HepG2 (cell line): ENCODE data around the gene DCAF15. TPM values are rescaled to one million over a fixed set of nuclear protein-coding genes. Genes with fewer than 3 reads are reported as not detected.
A peak's percentile ranks its signal among the peaks of the same experiment; 100 is the strongest.

Experiments used
- ATAC-seq: fragments of 200-7000 bp; cut with Tn5 transposase; 3 replicates; pipeline ENCODE4 v1.9.1; 2020; ENCODE audit warnings: mild to moderate bottlenecking, moderate library complexity
- BruUV-seq: library from RNA; stranded (reverse); fragments of 400-500 nt; replicated peaks from 2 replicates; lab custom pipeline; 2021; lab: Mats Ljungman, UMichigan
- CTCF ChIA-PET: fragments of 300-600 bp; formaldehyde crosslinking; extraction: SDS; loops from one replicate; lab custom pipeline; 2021; ENCODE audit warnings: low total read pairs, inconsistent platforms, low intra/inter-chr PET ratio; lab: Yijun Ruan, JAX
- POLR2A ChIA-PET: fragments of 350-600 bp; sonication (Branson Sonifier 250); formaldehyde crosslinking; loops from one replicate; lab custom pipeline; 2020; ENCODE audit warnings: antibody characterized with exemption, inconsistent platforms; lab: Yijun Ruan, JAX
- DNase-seq: peaks from one replicate; pipeline ENCODE4 v3.0.0-alpha.2; 2015; ENCODE audit warnings: low spot score
- FAIRE-seq: peaks from 3 replicates; lab custom pipeline; 2011; peaks lifted over from hg19 to GRCh38; lab: Jason Lieb, UNC
- H2AFZ ChIP-seq: one replicate; pipeline ENCODE4 v1.6.1; 2011; ENCODE audit warnings: low read length, inconsistent platforms
- H3K27ac ChIP-seq: fragments of 300-600 bp; 3 replicates; pipeline ENCODE4 v1.8.0; 2011; ENCODE audit warnings: mixed run types, mild to moderate bottlenecking, mixed read lengths, low read length, inconsistent platforms; ENCODE audit not compliant: insufficient read depth; ENCODE audit errors: extremely low read length
- H3K27me3 ChIP-seq, 2 experiments: fragments of 200-600 bp in 1 of 2; 2 replicates in 1 of 2; 3 replicates in 1 of 2; pipeline versions ENCODE4 v1.6.0 to v1.8.0; 2011; ENCODE audit warnings: low read length in 2 of 2, mild to moderate bottlenecking in 2 of 2, moderate library complexity in 2 of 2, inconsistent platforms in 1 of 2; ENCODE audit not compliant: insufficient read depth in 2 of 2, control insufficient read depth in 1 of 2
- H3K36me3 ChIP-seq, 2 experiments: fragments of 200-600 bp in 1 of 2; replicated peaks in 1 of 2; 2 replicates in 1 of 2; 3 replicates in 1 of 2; pipeline versions ENCODE4 v1.5.1 to v1.8.0; 2011; ENCODE audit warnings: low read length in 2 of 2, inconsistent platforms in 1 of 2; ENCODE audit not compliant: insufficient read depth in 2 of 2, control insufficient read depth in 1 of 2
- H3K4me1 ChIP-seq: 2 replicates; pipeline ENCODE4 v1.5.1; 2012; ENCODE audit warnings: low read length, inconsistent platforms; ENCODE audit not compliant: insufficient read depth
- H3K4me2 ChIP-seq: 2 replicates; pipeline ENCODE4 v1.6.0; 2011; ENCODE audit warnings: low read depth, low read length, inconsistent platforms
- H3K4me3 ChIP-seq, 3 experiments: fragments of 200-600 bp in 1 of 3; sonication (generic), shearing (Covaris generic) in 1 of 3; replicated peaks in 1 of 3; 2 replicates each; pipeline ENCODE4 v1.5.1; 2011 to 2016; ENCODE audit warnings: low read length in 3 of 3, inconsistent platforms in 2 of 3, low read depth in 2 of 3, mild to moderate bottlenecking in 2 of 3, control low read depth in 1 of 3, mixed read lengths in 1 of 3; ENCODE audit not compliant: insufficient read depth in 1 of 3
- H3K79me2 ChIP-seq: one replicate; pipeline ENCODE4 v1.6.1; 2011; ENCODE audit warnings: low read length, inconsistent platforms; ENCODE audit not compliant: insufficient read depth
- H3K9ac ChIP-seq: 2 replicates; pipeline ENCODE4 v1.6.0; 2011; ENCODE audit warnings: mild to moderate bottlenecking, low read depth, low read length, inconsistent platforms; ENCODE audit not compliant: insufficient read depth
- H3K9me3 ChIP-seq: 2 replicates; pipeline ENCODE4 v1.5.1; 2012; ENCODE audit warnings: mild to moderate bottlenecking, low read length
- H4K20me1 ChIP-seq: 2 replicates; pipeline ENCODE4 v1.6.0; 2011; ENCODE audit warnings: inconsistent platforms, mild to moderate bottlenecking, low read length, moderate library complexity; ENCODE audit not compliant: insufficient read depth
- EEA1 ChIP-seq: sonication (generic); formaldehyde crosslinking; IDR thresholded peaks from 2 replicates; pipeline ENCODE4 v1.5.1; 2020; ENCODE audit warnings: mild to moderate bottlenecking, missing genetic modification reagents, borderline replicate concordance
- ZNF121 ChIP-seq: sonication (generic); formaldehyde crosslinking; IDR thresholded peaks from 2 replicates; pipeline ENCODE4 v1.5.0; 2020; ENCODE audit warnings: mild to moderate bottlenecking, missing genetic modification reagents
- ZNF33B ChIP-seq: sonication (generic); formaldehyde crosslinking; IDR thresholded peaks from 2 replicates; pipeline ENCODE4 v1.5.1; 2020; ENCODE audit warnings: mild to moderate bottlenecking, missing genetic modification reagents
- ZNF460 ChIP-seq: sonication (generic); formaldehyde crosslinking; IDR thresholded peaks from 2 replicates; pipeline ENCODE4 v1.5.1; 2020; ENCODE audit warnings: missing genetic modification reagents, mild to moderate bottlenecking, borderline replicate concordance
- WGBS: methylation state at CpG from one replicate; pipeline ENCODE4 v1.1.6; 2017; ENCODE audit warnings: low lambda C conversion rate; 5-methylcytosine and 5-hydroxymethylcytosine counted together
- in situ Hi-C: cut with HindIII; loops from 2 replicates; pipeline ENCODE4 v1.10.0; 2017; ENCODE audit warnings: low pct_unique_long_range_greater_than_20kb; ENCODE audit not compliant: extremely low pct_ligation_motif_present
- intact Hi-C: fragments of 100-400 bp; cut with micrococcal nuclease; formaldehyde crosslinking; loops from one replicate; pipeline ENCODE4 v1.10.0; 2022; ENCODE audit not compliant: unreplicated experiment
- polyA plus RNA-seq, 8 experiments: library from polyadenylated mRNA; depleted of rRNA in 3 of 8; stranded (reverse) in 7 of 8; unstranded in 1 of 8; fragments of >200 nt; fragmentation: Illumina TruSeq in 4 of 8; extraction: Trizol in 4 of 8; gene quantifications; 2 replicates each; pipeline versions ENCODE4 v1.2.1 to v1.2.3, GENCODE V29; 2011 to 2016; ENCODE audit warnings: low read depth in 4 of 8, missing spikeins in 1 of 8, mixed read lengths in 1 of 8; ENCODE audit not compliant: insufficient read depth in 1 of 8
- total RNA-seq, 5 experiments: library from RNA; depleted of rRNA; stranded (reverse); fragments of >200 nt; fragmentation: Illumina TruSeq; extraction: Trizol; gene quantifications; 2 replicates each; pipeline ENCODE4 v1.2.3, GENCODE V29; 2016; ENCODE audit warnings: low read depth in 1 of 5

Gene DCAF15
- total and polyA plus RNA-seq, 2 of the 13 experiments (the other 11 are each of a cell fraction or from before 2014, with no cell fraction given) = 13.6 to 14.0 TPM

DNA sequence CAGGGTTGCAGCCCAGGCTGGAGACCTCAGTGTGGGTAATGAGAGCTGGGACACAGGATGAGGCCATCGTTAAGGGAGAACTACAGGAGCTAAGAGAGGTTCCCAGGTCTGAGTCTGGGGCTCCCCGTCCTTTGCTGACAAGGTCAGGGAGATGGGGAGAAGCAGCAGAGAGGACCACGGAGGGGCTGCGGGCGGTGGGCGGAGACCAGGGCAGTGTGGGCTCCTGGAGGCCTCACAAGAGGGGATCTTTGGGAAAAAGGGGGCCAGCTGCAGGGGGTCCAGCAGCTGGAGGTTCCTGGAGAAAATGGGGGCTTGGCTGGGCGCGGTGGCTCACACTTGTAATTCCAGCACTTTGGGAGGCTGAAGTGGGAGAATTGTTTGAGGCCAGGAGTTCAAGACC is 37.8 kb downstream of the DCAF15 start:
- 95% methylated on average over 8 of the region's 8 CpGs for WGBS
- ATAC-seq = no peak
- Histone ChIP-seq H4K20me1 (no peaks in the 10 kb centered on the region), H3K36me3 (peaks cover 13 to 23% of the 10 kb centered on the region in 2 experiments; a peak in 4 of 5 replicates), H3K4me3 (no peak overlapping the region), H2AFZ (no peak overlapping the region), H3K4me1 (peaks cover 30% of the 10 kb centered on the region), H3K27ac (no peak overlapping the region), H3K9me3 (no peaks in the 10 kb centered on the region), H3K4me2 (no peak overlapping the region), H3K27me3 (no peaks in the 10 kb centered on the region; a peak in 1 of 5 replicates), H3K9ac (no peak overlapping the region), H3K79me2 (no peaks in the 10 kb centered on the region)
- intact Hi-C loops = no loop called here
- FAIRE-seq = no peak
- TF ChIP-seq ZNF33B (no peak), ZNF460 (no peak)
- POLR2A ChIA-PET = no interaction called here
- CTCF ChIA-PET = no interaction called here
- BruUV-seq = no TSS peak
- no peak for DNase-seq
- in situ Hi-C loops = no loop called here

DNA sequence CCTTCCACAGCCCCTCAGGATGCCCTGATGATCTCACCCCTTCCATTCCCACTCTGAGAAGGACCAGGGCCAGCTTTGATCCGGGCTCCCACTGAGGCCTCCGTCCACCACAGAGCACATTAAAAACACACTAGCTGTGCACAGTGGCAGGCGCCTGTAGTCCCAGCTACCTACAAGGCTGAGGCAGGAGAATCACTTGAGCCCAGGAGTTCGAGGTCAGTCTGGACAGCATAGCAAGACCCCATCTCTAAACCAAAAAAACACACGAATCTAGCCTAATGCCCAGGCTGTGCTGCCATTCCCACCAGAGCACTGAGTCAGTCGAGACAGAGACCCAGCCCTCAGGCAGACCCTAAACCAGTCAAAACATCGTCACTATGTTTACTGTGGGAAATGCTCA is 39.7 kb downstream of the DCAF15 start:
- no peak for FAIRE-seq
- in situ Hi-C loops = no loop called here
- CTCF ChIA-PET = no interaction called here

More for the DNA sequence above, 39.7 kb downstream of the DCAF15 start:
- BruUV-seq = no TSS peak
- no peak overlapping the region for H3K4me2 ChIP-seq
- intact Hi-C loops = no loop called here
- POLR2A ChIA-PET = interaction anchor here (0.6 kb wide), 1 partner anchor 23 kb away, joined by 3 read pairs; no protein-coding TSS in a partner anchor
- TF ChIP-seq ZNF121 (peak; percentile 65), EEA1 (CRISPR knock-in tag) (no peak)
- no peak for ATAC-seq
- H3K36me3 ChIP-seq = peaks cover 17 to 27% of the 10 kb centered on the region in 2 experiments; a peak in 4 of 5 replicates
- H3K9ac ChIP-seq = no peak overlapping the region
- H3K27ac ChIP-seq = no peak overlapping the region
- H3K4me1 ChIP-seq = peaks cover 13% of the 10 kb centered on the region
- 95% methylated on average over 7 of the region's 7 CpGs for WGBS
- H4K20me1 ChIP-seq = no peaks in the 10 kb centered on the region
- no peak overlapping the region for H2AFZ ChIP-seq
- no peaks in the 10 kb centered on the region for H3K9me3 ChIP-seq
- no peaks in the 10 kb centered on the region for H3K79me2 ChIP-seq
- no peak overlapping the region for H3K4me3 ChIP-seq
- H3K27me3 ChIP-seq = no peaks in the 10 kb centered on the region; a peak in 1 of 5 replicates
- no peak for DNase-seq
